GM21786 (cell line): ENCODE results near the gene CCDC117.
A peak's percentile ranks its signal among the peaks of the same experiment; 100 is the strongest.
"Not testable (repeated sequence)": the region's sequence is repeated elsewhere in the genome, so short reads cannot be mapped to it uniquely, and the experiment has no call there.

ENCODE experiments used
- ATAC-seq: cut with Tn5 transposase; IDR thresholded peaks from one replicate; pipeline ENCODE4 v1.9.1; 2021; ENCODE audit not compliant: unreplicated experiment

CCDC117 gene

GRCh38 chr22:28772633-28773460, at the start of gene CCDC117:
TSS of gene CCDC117 (plus strand) at chr22:28772695. CDS start at chr22:28772850, 155 bp downstream.
- ATAC-seq: peak; percentile 84

GRCh38 chr22:28728002-28728401, 44.5 kb upstream of the CCDC117 start:
- no peak for ATAC-seq

- no peak for ATAC-seq
Observed at GRCh38 chr22:28728621-28729313, 43.7 kb upstream of the CCDC117 start.

GRCh38 chr22:28730179-28730578, 42.3 kb upstream of the CCDC117 start:
- no peak for ATAC-seq

GRCh38 chr22:28734393-28734792, 38.1 kb upstream of the CCDC117 start:
- no peak for ATAC-seq

- no peak for ATAC-seq
Observed at GRCh38 chr22:28736301-28737155, 36.0 kb upstream of the CCDC117 start.

GRCh38 chr22:28737701-28738100, 34.8 kb upstream of the CCDC117 start:
- ATAC-seq: no peak

GRCh38 chr22:28738876-28739275, 33.6 kb upstream of the CCDC117 start:
- not testable (repeated sequence) for ATAC-seq

GRCh38 chr22:28741200-28741784, 31.2 kb upstream of the CCDC117 start:
- ATAC-seq: no peak

- ATAC-seq: peak; percentile 84
Observed at GRCh38 chr22:28741785-28742561, 30.5 kb upstream of the CCDC117 start, which contains the start of the genes CHEK2 and HSCB. TSS of gene CHEK2 (minus strand) at chr22:28741820. CDS start at chr22:28734721, 7,099 bp downstream. TSS of gene HSCB (plus strand) at chr22:28742039. CDS start at chr22:28742096, 57 bp downstream.

GRCh38 chr22:28742562-28742962, 29.9 kb upstream of the CCDC117 start:
- no peak for ATAC-seq

- ATAC-seq: no peak
Observed at GRCh38 chr22:28743852-28744251, 28.6 kb upstream of the CCDC117 start.

GRCh38 chr22:28750471-28750881, 22.0 kb upstream of the CCDC117 start:
- no peak for ATAC-seq

GRCh38 chr22:28754512-28754911, 18.0 kb upstream of the CCDC117 start:
- not testable (repeated sequence) for ATAC-seq

GRCh38 chr22:28759861-28760560, 12.5 kb upstream of the CCDC117 start:
- peak; percentile 4 for ATAC-seq

- ATAC-seq: no peak
Observed at GRCh38 chr22:28761449-28761755, 11.1 kb upstream of the CCDC117 start.

- not testable (repeated sequence) for ATAC-seq
Observed at GRCh38 chr22:28762000-28762399, 10.5 kb upstream of the CCDC117 start.

- ATAC-seq: no peak
Observed at GRCh38 chr22:28766628-28767027, 5.9 kb upstream of the CCDC117 start.

- ATAC-seq: no peak
Observed at GRCh38 chr22:28768701-28769393, 3.6 kb upstream of the CCDC117 start.
